Heart right ventricle (tissue), 16 donors: Measurements from ENCODE around the gene SLC4A9. TPM values are rescaled to one million over a fixed set of nuclear protein-coding genes. Genes with fewer than 3 reads are reported as not detected.

Source experiments
- ATAC-seq, 8 donors: fragments of 200-7000 bp; cut with Tn5 transposase; one replicate each; pipeline ENCODE4 v1.9.1; 2020; ENCODE audit warnings: mild to moderate bottlenecking in 8 of 8, moderate library complexity in 8 of 8, moderate number of reproducible peaks in 1 of 8
- DNase-seq, 2 donors: peaks; one replicate each; pipeline ENCODE4 v3.0.0-alpha.2; 2020
- H3K27ac ChIP-seq, 10 donors: fragments of 200-600 bp; sonication (generic) in 2 of 10; one replicate each; pipeline versions ENCODE4 v1.5.0 to v1.8.0; 2020 to 2022; ENCODE audit warnings: mild to moderate bottlenecking in 3 of 10
- H3K27me3 ChIP-seq, 7 donors: fragments of 200-600 bp; one replicate each; pipeline ENCODE4 v1.8.0; 2021 to 2022; ENCODE audit warnings: mild to moderate bottlenecking in 2 of 7
- H3K36me3 ChIP-seq, 9 donors: fragments of 200-600 bp; sonication (generic) in 1 of 9; one replicate each; pipeline versions ENCODE4 v1.5.0 to v1.8.0; 2020 to 2022; ENCODE audit warnings: mild to moderate bottlenecking in 2 of 9
- H3K4me1 ChIP-seq, 9 donors: fragments of 200-600 bp; sonication (generic) in 1 of 9; one replicate each; pipeline versions ENCODE4 v1.5.0 to v1.8.0; 2020 to 2022; ENCODE audit warnings: mild to moderate bottlenecking in 4 of 9
- H3K4me3 ChIP-seq, 10 donors: fragments of 200-600 bp; sonication (generic) in 2 of 10; one replicate each; pipeline versions ENCODE4 v1.5.0 to v1.8.0; 2020 to 2022; ENCODE audit warnings: mild to moderate bottlenecking in 7 of 10, moderate library complexity in 2 of 10
- H3K9me3 ChIP-seq, 11 donors: fragments of 200-600 bp in 10 of 11; sonication (generic) in 2 of 11; one replicate each; pipeline versions ENCODE4 v1.5.0 to v1.8.0; 2013 to 2022; ENCODE audit warnings: mild to moderate bottlenecking in 2 of 11, control low read depth in 1 of 11, moderate library complexity in 1 of 11
- WGBS, 2 donors: extraction: QIAGEN DNeasy Blood & Tissue Kit; methylation state at CpG; one replicate each; pipeline ENCODE4 v1.1.7; 2013; ENCODE audit warnings: inconsistent platforms in 1 of 2; 5-methylcytosine and 5-hydroxymethylcytosine counted together
- intact Hi-C, 10 donors: fragments of 100-400 bp; cut with DNase I; formaldehyde crosslinking; loops; one replicate each; pipeline versions ENCODE4 v1.11.1 to v1.14.2; 2022
- polyA plus RNA-seq, 2 donors: library from polyadenylated mRNA; stranded (reverse); fragments of 200-250 nt; gene quantifications; one replicate each; pipeline ENCODE4 v1.2.3, GENCODE V29; 2013
- total RNA-seq, 10 donors: library from RNA; stranded (reverse); fragmentation: NEBNext Ultra II Directional in 3 of 10; extraction: Animal tissue kit (Norgen Biotek cat#: 25700) in 3 of 10; gene quantifications; one replicate each; pipeline versions ENCODE4 v1.2.1 to v1.2.4, GENCODE V29; 2021 to 2023
- TF ChIP-seq, protein P1 (sequence below), 9 donors: fragments of 200-600 bp; sonication (generic) in 2 of 9; IDR thresholded peaks; one replicate each; pipeline versions ENCODE4 v1.5.0 to v1.8.0; 2021 to 2022; ENCODE audit warnings: antibody characterized with exemption in 9 of 9, mild to moderate bottlenecking in 5 of 9, moderate library complexity in 1 of 9
- donor health status: Arrhythmogenic right ventricular cardiomyopathy.
- donor health status: ischemic (EF 13 %, LVEDD 7.1; RV severe dilation, severe dysfunction).
- donor health status: healthy with polysubstance abuse.
- donor health status: DM: no; HTN: yes; CAD: no.
- donor health status: DM: no; HTN: no; CAD: no.
- donor health status: ischemic (EF 25% LVEDD 6.9; RV normal size, moderate dysfunction).
- donor health status: ischemic (EF 25% LVEDD 5.7; RV mildly dilated, moderate dysfunction).
- donor health status: healthy.
- donor health status: DM: yes; HTN: yes; CAD: no.
- donor health status: Ischemic cardiomyopathy.
- donor health status: ischemic (EF 35%, LVEDD 5.7; RV mildly dilated, moderate dysfunction).
- donor health status: nonischemic (EF 11% LVEDD 7.7; RV severe dilation, severe dysfunction).
- donor health status: DM: yes; HTN: yes; CAD: no.
- donor health status: PGD.
- donor health status: ischemic (EF 29% LVEDD 5.4; RV normal size, mild dysfunction).
- donor health status: nonischemic (EF 23%, LVEDD 6.1; RV moderate dilation, normal function).

SLC4A9 gene
- total and polyA plus RNA-seq, 12 donors = 0.01 to 0.34 (median 0.20) TPM; not detected in 8

DNA sequence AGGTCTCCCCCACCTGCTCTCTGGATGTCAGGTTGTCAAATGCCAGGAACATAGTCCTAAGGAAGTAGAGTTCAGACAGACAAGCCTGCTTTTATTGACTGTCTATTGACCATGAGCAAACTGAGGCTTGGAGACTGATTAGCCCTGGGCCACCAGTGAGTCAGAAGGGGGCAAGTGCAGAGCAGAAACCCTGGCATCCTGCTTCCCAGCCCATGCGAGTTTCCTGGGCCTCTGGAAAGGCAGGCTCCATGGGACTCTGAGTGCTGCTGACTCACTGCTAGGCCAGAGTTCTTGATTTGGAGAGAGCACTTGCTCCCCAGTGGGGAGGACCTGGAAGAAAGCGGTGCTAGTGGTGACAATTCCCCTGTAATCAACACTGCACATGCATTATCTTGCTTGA lies 10.8 kb upstream of the SLC4A9 start:
- Histone ChIP-seq H3K27me3 (no peaks in the 10 kb centered on the region), H3K4me3 (no peak overlapping the region), H3K36me3 (peaks cover 0 to 6% (median 0%) of the 10 kb centered on the region in 9 donors), H3K4me1 (peaks cover 11 to 43% (median 32%) of the 10 kb centered on the region in 9 donors), H3K9me3 (no peaks in the 10 kb centered on the region), H3K27ac (no peak overlapping the region)
- 90 to 91% methylated on average over 2 of the region's 2 CpGs for WGBS, 2 donors
- TF ChIP-seq, protein P1, sequence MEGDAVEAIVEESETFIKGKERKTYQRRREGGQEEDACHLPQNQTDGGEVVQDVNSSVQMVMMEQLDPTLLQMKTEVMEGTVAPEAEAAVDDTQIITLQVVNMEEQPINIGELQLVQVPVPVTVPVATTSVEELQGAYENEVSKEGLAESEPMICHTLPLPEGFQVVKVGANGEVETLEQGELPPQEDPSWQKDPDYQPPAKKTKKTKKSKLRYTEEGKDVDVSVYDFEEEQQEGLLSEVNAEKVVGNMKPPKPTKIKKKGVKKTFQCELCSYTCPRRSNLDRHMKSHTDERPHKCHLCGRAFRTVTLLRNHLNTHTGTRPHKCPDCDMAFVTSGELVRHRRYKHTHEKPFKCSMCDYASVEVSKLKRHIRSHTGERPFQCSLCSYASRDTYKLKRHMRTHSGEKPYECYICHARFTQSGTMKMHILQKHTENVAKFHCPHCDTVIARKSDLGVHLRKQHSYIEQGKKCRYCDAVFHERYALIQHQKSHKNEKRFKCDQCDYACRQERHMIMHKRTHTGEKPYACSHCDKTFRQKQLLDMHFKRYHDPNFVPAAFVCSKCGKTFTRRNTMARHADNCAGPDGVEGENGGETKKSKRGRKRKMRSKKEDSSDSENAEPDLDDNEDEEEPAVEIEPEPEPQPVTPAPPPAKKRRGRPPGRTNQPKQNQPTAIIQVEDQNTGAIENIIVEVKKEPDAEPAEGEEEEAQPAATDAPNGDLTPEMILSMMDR (IDR thresholded peaks at IDR 0.05) = no peak
- no peak for DNase-seq
- ATAC-seq = no peak
- intact Hi-C loops = loop anchor here in 6 of 10 donors (5.0 to 10.0 kb wide), 5 partner anchors 47 to 177 kb away; partner anchors contain the start of genes CYSTM1 (in 2 of the 6) and PFDN1 (in 1 of the 6)

DNA sequence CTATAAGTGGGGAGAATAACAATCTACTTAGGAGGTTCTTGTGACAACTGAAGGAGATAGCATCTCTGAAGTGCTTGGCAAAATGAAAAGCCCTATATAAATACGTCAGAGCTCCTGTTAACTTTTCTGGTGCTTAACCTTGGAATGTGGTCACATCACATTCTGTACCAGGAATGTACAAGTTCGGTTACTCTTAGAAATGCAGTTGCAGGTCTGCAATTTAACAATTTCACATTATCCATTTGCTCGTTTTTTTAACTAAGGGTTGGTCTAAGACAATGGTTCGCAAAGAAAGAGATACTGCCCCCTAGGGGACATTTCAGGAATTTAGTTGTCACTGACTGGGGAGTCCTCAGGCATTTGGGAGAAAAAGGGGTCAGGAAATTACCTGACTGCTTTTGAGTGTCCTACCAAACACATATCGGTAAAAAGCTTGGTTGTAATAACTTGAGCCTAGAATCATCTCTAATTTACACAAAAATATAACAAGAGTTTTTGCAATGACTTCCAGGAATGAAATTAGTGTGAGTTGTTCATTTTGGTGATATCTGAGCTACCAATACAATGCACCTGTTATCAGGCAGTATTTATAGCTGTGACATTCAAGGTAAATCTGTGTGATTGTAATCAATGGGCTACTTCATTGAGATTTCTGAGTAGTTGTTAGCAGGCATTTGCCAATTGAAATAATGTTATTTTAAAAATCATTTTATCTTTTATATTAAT lies 8.2 kb upstream of the SLC4A9 start:
- H3K4me1 ChIP-seq = peaks cover 11 to 25% (median 18%) of the 10 kb centered on the region in 9 donors
- no peaks in the 10 kb centered on the region for H3K36me3 ChIP-seq
- DNase-seq (peak in 1 of 2 donors; percentile 85), ATAC-seq (peak in 7 of 8 donors; percentile 32 to 70 (median 51))
- H3K27ac ChIP-seq = no peak overlapping the region
- H3K27me3 ChIP-seq = no peaks in the 10 kb centered on the region
- TF ChIP-seq, protein P1 (IDR thresholded peaks at IDR 0.05) = peak; percentile 84 to 93 (median 90)
- 3 to 4% methylated on average over 5 of the region's 5 CpGs for WGBS, 2 donors
- intact Hi-C loops = loop anchor here in 6 of 10 donors (1.0 to 10.0 kb wide), 7 partner anchors 107 to 277 kb away; no protein-coding TSS in a partner anchor
- H3K9me3 ChIP-seq = no peaks in the 10 kb centered on the region
- H3K4me3 ChIP-seq = no peak overlapping the region

DNA sequence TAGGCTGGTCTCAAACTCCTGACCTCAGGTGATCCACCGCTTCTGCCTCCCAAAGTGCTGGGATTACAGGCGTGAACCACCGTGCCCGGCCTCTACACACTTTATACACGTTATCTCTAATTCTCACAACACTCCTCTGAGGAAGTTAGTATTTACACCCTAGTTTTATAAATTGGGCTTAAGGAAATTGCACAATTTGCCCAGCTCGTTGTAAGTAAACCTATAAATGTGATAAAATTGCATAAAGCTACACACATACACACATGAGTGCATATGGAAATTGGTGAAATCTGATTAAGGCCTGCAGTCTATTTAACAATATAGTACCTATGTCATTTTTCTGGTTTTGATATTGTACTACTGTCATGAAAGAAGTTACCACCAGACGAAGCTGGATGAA lies 4.4 kb upstream of the SLC4A9 start:
- DNase-seq (no peak), ATAC-seq (no peak)
- no peak overlapping the region for H3K27ac ChIP-seq
- H3K9me3 ChIP-seq = no peaks in the 10 kb centered on the region
- TF ChIP-seq, protein P1 (IDR thresholded peaks at IDR 0.05) = no peak
- WGBS, 2 donors = 86 to 91% methylated on average over 7 of the region's 7 CpGs
- H3K4me3 ChIP-seq = no peak overlapping the region
- peaks cover 0 to 21% (median 11%) of the 10 kb centered on the region in 9 donors for H3K4me1 ChIP-seq
- intact Hi-C loops = loop anchor here in 2 of 10 donors (5.0 to 10.0 kb wide), 2 partner anchors 183 to 281 kb away; no protein-coding TSS in a partner anchor
- no peaks in the 10 kb centered on the region for H3K36me3 ChIP-seq
- H3K27me3 ChIP-seq = no peaks in the 10 kb centered on the region

DNA sequence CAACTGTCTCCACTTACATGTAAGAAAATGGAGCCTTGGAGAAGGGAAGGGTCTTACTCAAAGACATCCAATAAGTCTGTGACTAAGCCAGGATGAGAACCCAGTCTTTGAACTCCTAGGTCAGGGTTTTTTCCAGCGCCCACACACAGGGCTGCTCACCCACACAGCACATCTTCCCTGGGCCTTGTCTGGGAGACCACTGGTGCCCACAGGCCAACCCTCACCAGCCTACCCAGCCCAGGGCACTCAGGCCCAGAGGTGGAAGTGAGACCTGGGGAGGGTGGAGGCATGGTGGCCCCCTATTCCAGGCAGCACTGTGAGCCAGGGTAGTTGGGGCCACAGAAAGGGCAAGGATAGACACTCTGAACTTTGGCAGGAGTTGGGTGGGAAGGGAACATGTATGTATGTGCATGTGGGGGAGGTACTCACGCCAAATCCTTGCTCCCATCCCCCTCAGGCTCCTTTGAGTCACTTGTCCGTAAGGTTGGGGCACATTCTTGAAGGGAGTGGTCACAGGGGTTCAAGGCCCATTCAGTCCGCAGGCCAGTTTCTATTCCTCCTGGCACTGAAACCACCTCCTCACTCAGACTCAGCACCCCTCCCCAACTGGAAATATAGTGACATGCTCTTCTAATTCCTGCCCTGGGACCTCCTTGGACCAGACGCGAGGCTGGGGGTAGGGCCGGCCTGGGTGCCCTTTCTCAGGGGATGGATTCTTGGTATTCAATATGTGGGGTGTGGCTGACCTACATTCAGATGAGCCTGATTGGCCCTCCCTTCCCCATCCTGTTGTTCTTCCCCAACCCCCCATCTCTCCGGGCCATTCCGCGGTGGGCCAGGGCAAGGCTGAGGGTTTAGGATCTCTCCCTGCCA lies 2.9 kb upstream of the SLC4A9 start:
- no peak for DNase-seq
- intact Hi-C loops = loop anchor here in 3 of 10 donors (2.0 to 10.0 kb wide), 3 partner anchors 114 to 282 kb away; no protein-coding TSS in a partner anchor
- H3K27me3 ChIP-seq = no peaks in the 10 kb centered on the region
- H3K4me3 ChIP-seq = peak overlapping the region in 5 of 10 donors; percentile 7 to 41 (median 31)
- H3K9me3 ChIP-seq = no peaks in the 10 kb centered on the region
- TF ChIP-seq, protein P1 (IDR thresholded peaks at IDR 0.05) = no peak
- peak overlapping the region in 1 of 10 donors; percentile 9 for H3K27ac ChIP-seq
- H3K36me3 ChIP-seq = no peaks in the 10 kb centered on the region
- ATAC-seq = peak in 6 of 8 donors; percentile 2 to 31 (median 18)
- 35 to 42% methylated on average over 10 of the region's 10 CpGs for WGBS, 2 donors
- peaks cover 0 to 16% (median 10%) of the 10 kb centered on the region in 9 donors for H3K4me1 ChIP-seq
